H7 (cell line): ENCODE results near the gene DNAH17. TPM values are rescaled to one million over a fixed set of nuclear protein-coding genes. Genes with fewer than 3 reads are reported as not detected.
A peak's percentile ranks its signal among the peaks of the same experiment; 100 is the strongest.

Experiments
- DNase-seq: peaks from one replicate; pipeline ENCODE4 v3.0.0; 2012
- H3K27me3 ChIP-seq: 2 replicates; pipeline ENCODE4 v1.6.0; 2011; ENCODE audit warnings: mild to moderate bottlenecking, low read length; ENCODE audit not compliant: control insufficient read depth, insufficient read depth
- H3K36me3 ChIP-seq: replicated peaks from 2 replicates; pipeline ENCODE4 v1.5.1; 2011; ENCODE audit warnings: low read length; ENCODE audit not compliant: control insufficient read depth, insufficient read depth
- H3K4me3 ChIP-seq: 2 replicates; pipeline ENCODE4 v1.5.1; 2011; ENCODE audit warnings: low read depth, mild to moderate bottlenecking, control low read depth, low read length, moderate library complexity; ENCODE audit not compliant: insufficient read depth
- total RNA-seq: library from RNA; depleted of rRNA; stranded (reverse); fragments of >200 nt; shearing (Covaris generic); gene quantifications from 2 replicates; pipeline ENCODE4 v1.2.3, GENCODE V29; 2014

The DNAH17 gene
- total RNA-seq, 1 experiment from 2014 or later = 0.87 TPM

DNA sequence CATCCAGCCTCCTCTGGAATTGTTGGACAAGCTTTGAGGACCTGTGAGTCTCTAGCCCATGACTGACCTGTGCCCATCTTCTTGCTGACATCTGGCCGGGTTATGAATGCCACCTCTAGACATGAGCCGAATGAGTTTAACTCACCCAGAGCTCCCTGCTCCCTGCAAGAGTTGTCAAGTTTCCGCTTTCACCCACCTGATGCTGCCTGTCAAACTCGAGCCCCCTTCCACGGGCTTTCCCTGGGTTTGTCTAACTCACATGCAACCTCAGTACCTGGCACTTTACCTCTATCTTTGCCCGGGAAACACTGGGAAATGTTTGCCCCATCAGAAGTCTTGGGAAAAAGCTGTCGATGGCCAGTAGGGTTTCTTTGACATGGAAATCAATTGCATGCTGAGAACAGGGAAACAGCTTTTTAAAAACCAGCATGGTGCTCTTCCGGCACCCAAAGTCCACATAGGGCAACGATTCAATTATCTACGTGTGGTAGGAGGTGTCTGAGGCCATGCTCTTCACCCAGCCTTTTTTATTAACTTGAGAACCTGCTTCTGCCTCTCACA is 33.8 kb upstream of the DNAH17 start:
- DNase-seq = peak; percentile 44
- Histone ChIP-seq H3K4me3 (no peak overlapping the region), H3K27me3 (peaks cover 3% of the 10 kb centered on the region), H3K36me3 (no peaks in the 10 kb centered on the region)

GRCh38 chr17:78609191-78609641 is 32.0 kb upstream of the DNAH17 start:
- no peak overlapping the region for H3K4me3 ChIP-seq
- DNase-seq = no peak
- no peaks in the 10 kb centered on the region for H3K36me3 ChIP-seq
- H3K27me3 ChIP-seq = peaks cover 3% of the 10 kb centered on the region

GRCh38 chr17:78608804-78609186 is 31.6 kb upstream of the DNAH17 start:
- Histone ChIP-seq H3K4me3 (no peak overlapping the region), H3K27me3 (peaks cover 3% of the 10 kb centered on the region), H3K36me3 (no peaks in the 10 kb centered on the region)
- DNase-seq = no peak

DNA sequence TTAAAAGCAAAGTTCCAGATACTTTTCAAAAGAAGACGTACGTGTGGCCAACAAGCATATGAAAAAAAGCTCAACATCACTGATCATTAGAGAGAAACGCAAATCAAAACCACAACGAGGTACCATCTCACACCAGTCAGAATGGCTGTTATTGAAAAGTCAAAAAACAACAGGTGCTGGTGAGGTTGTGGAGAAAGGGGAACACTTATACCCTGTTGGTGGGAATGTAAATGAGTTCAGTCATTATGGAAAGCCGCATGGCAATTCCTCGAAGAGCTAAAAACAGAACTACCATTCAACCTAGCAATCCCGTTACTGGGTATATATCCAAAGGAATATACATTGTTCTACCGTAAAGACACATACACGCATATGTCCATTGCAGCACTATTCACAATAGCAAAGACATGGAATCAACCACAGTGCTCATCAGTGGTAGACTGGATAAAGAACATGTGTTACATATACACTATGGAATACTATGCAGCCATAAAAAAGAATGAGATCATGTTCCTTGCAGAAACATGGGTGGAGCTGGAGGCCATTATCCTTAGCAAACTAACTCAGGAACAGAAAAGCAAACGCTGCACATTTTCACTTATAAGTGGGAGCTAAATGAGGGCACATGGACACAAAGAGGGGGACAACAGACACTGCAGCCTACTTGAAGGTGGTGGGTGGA is 31.1 kb upstream of the DNAH17 start:
- Histone ChIP-seq H3K36me3 (no peaks in the 10 kb centered on the region), H3K4me3 (no peak overlapping the region), H3K27me3 (peaks cover 3% of the 10 kb centered on the region)
- DNase-seq = no peak

DNA sequence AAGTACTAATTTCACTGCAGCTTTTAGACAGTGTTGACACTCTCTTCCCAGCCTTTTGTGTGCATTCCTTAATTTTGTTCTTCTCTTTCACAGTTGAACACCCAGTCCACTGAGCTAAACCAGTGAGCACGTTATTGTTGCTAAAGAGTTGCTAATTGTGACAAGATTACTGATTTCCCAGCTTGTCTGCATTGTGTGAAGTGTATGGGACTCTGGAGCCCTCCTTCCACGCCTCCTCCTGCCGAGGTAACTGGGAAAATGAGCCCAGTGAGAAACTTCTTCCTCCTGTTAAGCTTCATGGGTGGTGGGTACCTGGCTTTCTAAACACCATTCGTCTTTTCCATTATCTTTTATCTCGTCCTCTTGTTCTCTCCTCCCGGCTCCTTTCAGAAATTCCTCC is 29.8 kb upstream of the DNAH17 start:
- Histone ChIP-seq H3K4me3 (no peak overlapping the region), H3K27me3 (peaks cover 3% of the 10 kb centered on the region), H3K36me3 (no peaks in the 10 kb centered on the region)
- peak; percentile 47 for DNase-seq

- DNase-seq = no peak
- Histone ChIP-seq H3K27me3 (no peaks in the 10 kb centered on the region), H3K36me3 (no peaks in the 10 kb centered on the region), H3K4me3 (no peak overlapping the region)
Observed at GRCh38 chr17:78605886-78606285, 28.7 kb upstream of the DNAH17 start.

DNA sequence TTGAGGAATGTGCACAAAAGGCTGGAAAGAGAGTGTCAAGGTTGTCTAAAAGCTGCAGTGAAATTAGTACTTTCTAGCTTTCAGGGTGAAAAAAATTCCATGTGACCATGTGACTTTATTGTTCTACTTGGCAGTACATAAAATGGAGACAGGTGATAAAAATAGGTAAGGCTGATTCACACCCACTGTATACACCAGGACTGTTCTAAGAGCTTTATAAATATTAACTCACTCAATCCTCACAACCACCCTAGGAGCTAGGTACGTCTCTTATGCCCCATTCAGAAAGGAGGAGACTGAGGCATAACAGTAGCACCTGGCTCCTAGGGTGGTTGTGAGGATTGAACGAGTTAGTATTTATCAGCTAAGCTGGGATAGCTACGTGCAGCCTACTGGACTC is 28.2 kb upstream of the DNAH17 start:
- no peak for DNase-seq
- H3K4me3 ChIP-seq = no peak overlapping the region
- no peaks in the 10 kb centered on the region for H3K27me3 ChIP-seq
- no peaks in the 10 kb centered on the region for H3K36me3 ChIP-seq

GRCh38 chr17:78602246-78602645 is 25.1 kb upstream of the DNAH17 start:
- Histone ChIP-seq H3K4me3 (no peak overlapping the region), H3K36me3 (no peaks in the 10 kb centered on the region), H3K27me3 (no peaks in the 10 kb centered on the region)
- DNase-seq = no peak

GRCh38 chr17:78601577-78602190 is 24.5 kb upstream of the DNAH17 start:
- no peaks in the 10 kb centered on the region for H3K36me3 ChIP-seq
- no peak overlapping the region for H3K4me3 ChIP-seq
- no peak for DNase-seq
- H3K27me3 ChIP-seq = no peaks in the 10 kb centered on the region

DNA sequence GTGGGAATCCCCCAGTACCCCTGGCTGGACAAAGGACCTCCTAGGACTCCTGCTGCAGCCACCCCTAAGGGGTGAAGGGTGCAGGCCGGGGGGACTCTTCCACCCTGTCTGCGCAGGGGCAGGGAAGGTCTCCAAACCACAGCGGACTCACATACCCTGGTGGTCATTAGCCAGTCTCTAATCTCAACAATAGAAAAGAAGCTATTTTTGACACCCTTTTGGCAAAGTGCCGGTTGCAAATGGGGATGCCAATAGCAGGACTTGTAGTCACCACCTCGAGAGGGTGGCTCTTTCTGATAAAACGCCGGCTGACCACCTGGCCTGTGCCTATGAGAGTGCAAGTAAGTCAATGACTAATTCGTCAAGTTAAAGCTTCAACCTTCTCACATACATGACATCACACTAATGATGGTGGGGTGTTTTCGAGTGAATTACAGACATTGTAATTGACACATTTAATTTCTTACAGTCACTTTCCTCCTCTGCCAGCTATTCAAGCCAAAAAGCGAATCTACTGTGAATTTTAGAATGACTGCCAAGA is 23.1 kb upstream of the DNAH17 start:
- no peaks in the 10 kb centered on the region for H3K27me3 ChIP-seq
- DNase-seq = no peak
- H3K36me3 ChIP-seq = no peaks in the 10 kb centered on the region

GRCh38 chr17:78599419-78599818 is 22.2 kb upstream of the DNAH17 start:
- no peaks in the 10 kb centered on the region for H3K27me3 ChIP-seq
- no peak overlapping the region for H3K4me3 ChIP-seq
- no peaks in the 10 kb centered on the region for H3K36me3 ChIP-seq
- DNase-seq = no peak

More for the DNA sequence above, 23.1 kb upstream of the DNAH17 start:
- no peak overlapping the region for H3K4me3 ChIP-seq

DNA sequence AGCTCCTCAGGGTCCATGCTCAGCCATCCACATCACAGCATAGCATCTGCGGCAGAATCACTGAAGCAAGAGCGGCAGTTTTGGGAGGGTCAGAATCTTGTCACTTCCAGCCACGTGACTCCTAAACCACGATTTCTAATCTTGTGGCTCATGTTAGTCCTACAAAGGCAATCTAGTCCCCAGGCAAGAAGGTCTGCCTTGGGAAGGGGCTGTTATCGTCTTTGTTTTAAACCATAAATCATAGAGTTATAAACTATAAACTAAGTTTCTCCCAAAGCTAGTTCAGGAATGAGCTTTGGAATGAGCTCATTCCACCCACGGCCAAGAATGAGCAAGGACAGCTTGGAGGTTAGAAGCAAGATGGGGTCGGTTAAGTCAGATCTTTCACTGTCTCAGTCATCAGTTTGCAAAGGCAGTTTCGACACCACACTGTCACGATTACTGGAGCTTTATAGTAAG is 20.8 kb upstream of the DNAH17 start:
- Histone ChIP-seq H3K4me3 (no peak overlapping the region), H3K36me3 (no peaks in the 10 kb centered on the region), H3K27me3 (no peaks in the 10 kb centered on the region)
- DNase-seq = no peak

DNA sequence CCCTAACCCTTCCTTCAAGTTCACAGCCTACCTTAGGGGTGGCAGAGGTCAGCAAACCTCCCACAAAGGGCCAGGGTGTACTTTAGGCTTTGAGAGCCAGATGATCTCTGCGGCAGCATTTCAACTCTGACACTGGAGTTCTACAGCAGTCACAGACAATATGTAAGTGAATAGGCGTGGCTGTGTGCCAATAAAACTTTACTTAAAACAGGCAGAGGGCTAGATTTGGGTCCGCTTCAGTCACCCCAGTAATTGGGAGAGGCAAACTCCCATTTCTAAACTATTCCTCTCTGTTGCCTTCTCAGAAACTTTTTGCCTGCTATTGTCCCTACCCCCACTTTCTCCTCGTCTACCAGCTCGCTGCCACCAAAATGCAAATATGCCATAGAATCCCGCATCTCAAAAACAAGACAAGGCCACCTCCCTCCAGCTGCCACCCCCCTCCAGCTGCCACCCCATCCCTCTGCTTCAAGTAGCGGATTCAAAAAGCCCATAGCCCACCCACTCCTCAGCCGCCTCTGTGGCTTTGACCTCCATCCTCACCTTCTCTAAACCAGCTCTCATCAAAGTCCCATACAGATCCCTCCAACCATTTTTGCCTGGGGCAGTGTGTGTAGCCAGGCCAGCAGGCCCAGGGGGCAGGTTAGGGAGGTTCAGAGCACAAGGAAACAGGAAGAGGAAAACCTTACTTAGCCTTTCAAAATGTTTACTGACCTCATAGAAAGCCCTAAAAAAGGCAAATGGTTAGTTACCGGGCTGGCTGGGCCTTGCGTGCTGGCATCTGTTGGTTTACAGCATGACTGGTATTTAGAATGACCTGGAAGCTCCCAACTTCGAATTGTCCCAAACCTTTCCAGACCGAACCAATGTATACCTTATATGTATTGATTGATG is 19.9 kb upstream of the DNAH17 start:
- no peaks in the 10 kb centered on the region for H3K27me3 ChIP-seq
- H3K4me3 ChIP-seq = no peak overlapping the region
- no peak for DNase-seq
- H3K36me3 ChIP-seq = no peaks in the 10 kb centered on the region

- H3K27me3 ChIP-seq = no peaks in the 10 kb centered on the region
- H3K36me3 ChIP-seq = no peaks in the 10 kb centered on the region
- H3K4me3 ChIP-seq = no peak overlapping the region
- DNase-seq = no peak
Observed at GRCh38 chr17:78595135-78595810, 18.1 kb upstream of the DNAH17 start.
